ENCODE data around the gene F8. TPM values are rescaled to one million over a fixed set of nuclear protein-coding genes. Genes with fewer than 3 reads are reported as not detected.
"Not testable (repeated sequence)": the region's sequence is repeated elsewhere in the genome, so short reads cannot be mapped to it uniquely, and the experiment has no call there.

Gene F8
- total RNA-seq, 1 donor from 2014 or later = 28.2 TPM

DNA sequence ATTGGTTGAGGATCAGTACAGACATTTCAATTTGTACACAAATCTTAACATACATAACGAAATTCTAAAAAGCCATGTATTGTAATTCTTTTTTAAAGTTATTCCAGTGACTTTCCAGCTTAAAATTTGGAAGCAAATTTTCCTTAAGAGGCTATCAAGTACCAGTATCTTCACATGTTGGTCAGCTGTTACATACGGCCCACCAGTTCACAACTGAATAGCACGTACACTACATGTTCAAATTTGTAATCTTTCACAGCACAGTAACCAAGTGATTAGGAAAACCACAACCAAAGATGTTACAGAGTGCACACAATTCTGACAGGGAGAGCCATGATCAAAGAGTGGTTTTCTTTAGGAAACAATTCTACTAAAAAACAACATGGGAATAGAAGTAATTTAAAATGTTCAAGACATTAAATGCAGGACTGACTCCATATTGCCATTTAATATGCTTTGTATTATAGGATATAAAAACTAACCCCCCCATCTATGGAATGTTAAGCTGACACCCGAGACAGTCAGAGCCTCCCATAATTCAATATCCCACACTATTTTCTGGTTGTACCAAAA, 206.1 kb downstream of the F8 start:
- DNase-seq (ENCODE audit: low spot score) = not testable (repeated sequence)

DNA sequence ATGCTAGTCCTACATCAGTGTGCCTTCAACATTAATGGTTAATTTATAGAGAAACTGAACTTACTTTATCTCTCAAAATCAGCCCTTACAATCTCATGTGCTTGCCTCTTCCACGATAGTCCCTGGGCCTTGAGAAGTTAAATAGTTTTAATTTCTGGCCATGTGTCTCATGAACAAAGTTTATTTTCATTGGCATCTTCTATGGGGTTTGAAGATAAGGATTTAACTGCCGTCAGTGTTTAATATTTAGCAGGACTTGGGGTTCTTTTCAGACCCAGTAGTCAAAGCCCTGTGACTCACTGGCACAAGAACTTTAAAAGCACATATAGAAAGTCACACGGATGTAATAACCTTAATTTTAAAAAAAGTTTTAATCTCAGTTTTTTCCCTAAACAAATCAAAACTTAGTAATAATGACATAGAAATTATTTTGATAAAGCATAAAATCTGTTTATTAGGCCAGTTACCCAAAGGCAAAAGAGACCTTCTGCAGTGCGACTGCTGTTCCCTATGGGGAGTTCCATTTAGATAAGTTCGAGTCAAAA, 207.2 kb downstream of the F8 start:
- no peak for DNase-seq (ENCODE audit: low spot score)

DNA sequence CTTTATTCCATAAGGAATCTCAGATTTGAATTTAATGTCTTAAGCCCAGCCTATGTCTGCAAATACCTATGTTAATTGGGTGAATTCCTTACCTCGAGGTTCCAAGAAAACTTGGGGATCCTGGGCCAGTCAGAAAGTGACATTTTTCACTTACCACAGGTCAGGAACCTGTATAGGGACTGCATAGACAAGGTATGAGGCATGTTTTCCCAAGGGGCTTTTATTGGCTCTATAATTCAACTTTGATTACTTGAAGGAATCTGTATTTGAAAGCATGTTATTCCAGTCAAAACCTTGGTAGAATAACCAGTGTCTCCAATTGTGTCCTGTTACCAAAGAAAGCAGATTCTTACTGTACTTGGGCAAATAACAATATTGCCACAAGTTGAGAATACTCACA, 208.7 kb downstream of the F8 start:
- no peak for DNase-seq (ENCODE audit: low spot score)

DNA sequence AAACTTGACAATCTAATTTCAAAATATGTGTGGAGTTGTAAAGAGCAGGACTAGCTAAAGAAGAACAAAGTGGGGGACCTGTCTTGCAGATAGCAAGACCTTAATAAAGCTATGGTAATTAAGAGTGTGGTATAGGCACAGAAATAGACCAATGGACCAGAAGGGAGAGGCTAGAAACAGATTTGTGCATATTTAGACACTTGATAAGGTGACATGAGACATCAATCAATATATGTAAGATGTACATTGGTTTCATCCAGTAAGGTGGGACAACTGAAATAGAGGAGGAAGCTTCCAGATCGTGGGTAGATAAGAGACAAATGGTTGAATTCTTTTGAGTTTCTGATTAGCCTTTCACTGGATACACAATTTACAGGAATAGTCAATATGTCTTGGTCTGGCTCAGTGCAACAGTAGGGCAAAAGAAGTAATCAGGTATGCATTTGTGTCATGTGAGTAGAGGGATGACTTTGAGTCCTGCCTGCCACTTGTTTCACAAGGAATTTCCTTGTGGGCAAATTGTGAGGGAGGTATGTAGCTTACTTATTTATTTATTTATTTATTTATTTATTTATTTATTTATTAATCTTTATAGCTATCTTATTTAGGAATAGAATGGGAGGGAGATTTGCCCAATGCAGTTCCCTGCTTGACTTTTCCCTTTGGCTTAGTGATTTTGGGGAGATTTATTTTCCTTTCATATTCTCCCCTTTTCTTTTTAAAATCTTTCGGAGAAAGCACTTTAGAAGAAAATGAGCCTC, 210.0 kb downstream of the F8 start:
- no peak for DNase-seq (ENCODE audit: low spot score)

DNA sequence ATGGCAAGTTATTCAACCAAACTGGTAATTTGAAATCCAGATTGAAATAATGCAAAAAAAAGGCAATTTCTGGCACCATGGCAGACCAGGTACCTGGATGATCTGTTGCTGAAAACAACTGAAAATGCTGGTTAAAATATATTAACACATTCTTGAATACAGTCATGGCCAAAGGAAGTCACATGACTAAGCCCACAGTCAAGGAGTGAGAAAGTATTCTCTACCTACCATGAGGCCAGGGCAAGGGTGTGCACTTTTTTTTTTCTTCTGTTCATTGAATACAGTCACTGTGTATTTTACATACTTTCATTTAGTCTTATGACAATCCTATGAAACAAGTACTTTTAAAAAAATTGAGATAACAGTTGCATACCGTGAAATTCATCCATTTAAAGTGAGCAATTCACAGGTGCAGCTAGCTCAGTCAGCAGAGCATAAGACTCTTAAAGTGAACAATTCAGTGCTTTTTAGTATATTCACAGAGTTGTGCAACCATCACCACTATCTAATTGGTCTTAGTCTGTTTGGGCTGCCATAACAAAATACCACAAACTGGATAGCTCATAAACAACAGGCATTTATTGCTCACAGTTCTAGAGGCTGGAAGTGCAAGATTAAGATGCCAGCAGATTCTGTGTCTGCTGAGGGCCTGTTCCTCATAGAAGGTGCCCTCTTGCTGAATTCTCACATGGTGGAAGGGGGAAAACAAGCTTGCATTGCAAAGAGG, 212.4 kb downstream of the F8 start:
- DNase-seq (ENCODE audit: low spot score) = no peak

DNA sequence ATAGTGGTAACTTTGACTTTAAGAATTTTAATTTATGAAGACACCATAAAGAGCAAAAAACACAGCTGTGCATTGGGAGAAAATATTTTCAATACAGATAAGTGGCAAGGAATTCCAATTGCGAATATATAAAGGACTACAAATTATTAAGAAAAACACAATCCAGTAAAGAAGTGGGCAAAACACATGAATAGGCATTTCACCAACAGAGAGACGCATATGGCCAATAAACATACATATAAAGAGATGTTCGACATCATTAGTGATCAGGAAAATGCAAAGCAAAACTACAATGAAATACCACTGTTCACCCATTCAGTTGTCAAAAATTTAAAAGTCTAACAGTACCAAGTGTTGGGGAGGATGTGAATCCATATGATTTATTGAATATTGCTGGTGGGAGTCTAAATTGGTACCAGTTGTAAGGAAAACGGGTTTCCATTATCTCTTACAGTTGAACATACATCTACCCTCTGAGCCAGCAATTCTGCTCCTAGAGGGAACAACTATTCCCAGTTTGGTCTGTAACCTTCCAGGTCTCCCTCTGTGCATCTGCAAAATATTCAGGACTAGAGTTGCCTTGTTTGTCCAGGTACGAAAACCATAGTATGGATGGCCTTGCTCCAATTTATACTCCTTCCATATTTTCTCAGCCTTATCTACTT, 215.6 kb downstream of the F8 start:
- DNase-seq (ENCODE audit: low spot score) = no peak

DNA sequence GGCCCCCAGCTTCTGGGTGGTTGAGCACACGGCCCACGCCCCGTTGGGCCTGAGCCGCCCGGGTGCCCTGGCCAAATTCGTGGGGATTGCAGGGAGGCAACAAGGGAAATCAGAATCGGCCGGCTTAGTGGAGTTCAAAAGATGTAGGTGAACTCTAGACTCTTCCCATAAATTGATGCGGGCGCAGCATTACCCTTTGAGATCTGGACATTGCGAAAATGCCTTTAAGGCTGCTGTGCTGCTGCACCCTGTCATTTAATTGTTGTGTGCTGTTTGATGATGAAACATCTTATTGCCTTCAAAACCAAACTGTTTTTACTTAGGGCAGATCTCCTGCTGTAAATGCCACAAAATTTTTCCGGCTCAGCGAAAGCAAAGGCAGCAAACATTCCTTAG, 216.8 kb downstream of the F8 start:
- DNase-seq (ENCODE audit: low spot score) = no peak

DNA sequence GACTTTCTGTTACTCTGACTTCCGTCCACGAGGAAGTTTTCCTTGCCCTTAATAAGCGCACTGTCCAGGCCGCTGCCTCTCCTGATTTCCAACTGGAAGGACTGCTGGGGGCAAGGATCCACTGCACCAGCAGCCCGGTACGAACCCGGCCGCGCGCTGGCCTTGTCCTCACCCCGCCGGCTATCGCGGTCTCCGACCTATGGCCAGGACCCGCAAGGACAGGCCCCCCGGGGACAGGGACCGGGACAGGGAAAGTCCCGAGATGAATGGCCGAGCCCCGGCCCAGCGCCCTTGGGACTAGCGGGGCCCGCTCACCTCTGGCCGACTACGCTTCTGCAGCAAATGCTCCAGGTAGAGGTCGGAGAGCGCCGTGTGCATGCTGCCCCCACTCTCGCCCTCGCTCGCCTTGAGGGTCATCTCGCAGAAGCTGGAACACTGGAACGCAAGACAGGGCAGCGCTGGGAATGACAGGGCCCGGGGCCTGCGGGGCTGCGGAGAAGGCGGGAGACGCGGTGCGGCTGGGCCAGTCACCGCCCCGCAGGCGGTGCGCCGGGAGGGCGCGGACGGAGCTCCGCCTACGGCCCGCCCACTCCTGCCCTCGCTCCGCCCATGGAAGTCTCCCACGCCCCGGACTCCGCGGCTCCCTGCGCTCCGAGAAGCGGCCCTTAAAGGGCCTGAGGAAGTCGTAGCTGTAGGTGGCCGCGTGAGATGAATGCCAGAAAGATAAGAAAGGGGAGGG, 217.4 kb downstream of the F8 start, which contains the start of gene MPP1:
TSS of gene MPP1 (minus strand) at position 529 of the 739 bp plus-strand sequence. CDS start at position 417, 112 bp downstream.
- DNase-seq (ENCODE audit: low spot score) = peak; percentile 70

DNA sequence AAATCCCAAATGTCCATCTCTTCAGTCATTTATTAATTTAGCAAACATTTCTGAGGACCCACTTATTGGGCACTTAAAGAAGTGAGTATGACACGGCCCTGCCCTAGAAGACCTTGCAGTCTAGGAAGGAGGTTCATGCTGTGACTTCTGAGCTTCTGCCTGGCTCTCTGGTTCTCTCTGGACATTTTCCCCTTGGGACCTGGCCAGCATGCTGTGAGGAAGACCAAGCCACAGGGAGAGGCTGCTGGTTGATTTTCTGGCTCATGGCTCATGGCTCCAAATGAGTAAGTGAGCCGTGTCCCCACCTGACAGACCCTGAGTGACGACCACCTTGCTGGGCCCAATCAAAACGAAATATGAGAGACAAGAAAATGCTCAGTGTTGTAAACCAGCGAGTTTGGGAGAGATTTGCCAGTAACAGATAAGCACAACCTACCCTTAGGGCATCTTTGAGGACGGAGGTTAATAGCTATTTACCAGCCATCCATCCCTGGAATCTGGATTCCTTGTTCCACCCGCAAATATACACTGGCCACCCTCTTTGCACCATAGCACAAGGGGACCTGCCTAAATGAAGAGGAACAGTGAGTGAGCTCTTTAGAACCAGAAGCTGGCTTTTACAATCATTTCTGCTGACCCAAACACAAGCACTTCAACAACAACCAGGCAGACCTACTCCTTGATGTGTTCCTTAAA, 218.1 kb downstream of the F8 start:
- DNase-seq (ENCODE audit: low spot score) = no peak

DNA sequence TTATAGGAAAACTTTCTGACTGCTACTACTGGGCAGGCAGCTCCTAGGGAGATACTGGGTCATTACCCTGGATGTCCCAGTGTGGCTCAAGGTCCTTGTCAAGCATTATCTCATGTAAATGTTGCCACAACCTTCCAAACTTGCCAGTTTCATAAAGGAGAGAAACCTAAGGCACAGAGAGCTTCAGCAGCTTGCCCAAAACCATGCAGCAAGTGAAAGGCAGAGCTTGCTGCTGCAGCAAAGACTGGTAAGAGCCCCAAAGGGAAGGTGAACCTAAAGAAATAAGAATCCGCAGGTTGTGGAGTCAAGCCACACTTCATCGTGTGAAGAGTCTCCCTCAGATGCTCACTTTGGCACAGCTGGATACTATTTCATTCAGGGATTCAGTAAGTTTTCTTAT, 219.6 kb downstream of the F8 start:
- DNase-seq (ENCODE audit: low spot score) = no peak

DNA sequence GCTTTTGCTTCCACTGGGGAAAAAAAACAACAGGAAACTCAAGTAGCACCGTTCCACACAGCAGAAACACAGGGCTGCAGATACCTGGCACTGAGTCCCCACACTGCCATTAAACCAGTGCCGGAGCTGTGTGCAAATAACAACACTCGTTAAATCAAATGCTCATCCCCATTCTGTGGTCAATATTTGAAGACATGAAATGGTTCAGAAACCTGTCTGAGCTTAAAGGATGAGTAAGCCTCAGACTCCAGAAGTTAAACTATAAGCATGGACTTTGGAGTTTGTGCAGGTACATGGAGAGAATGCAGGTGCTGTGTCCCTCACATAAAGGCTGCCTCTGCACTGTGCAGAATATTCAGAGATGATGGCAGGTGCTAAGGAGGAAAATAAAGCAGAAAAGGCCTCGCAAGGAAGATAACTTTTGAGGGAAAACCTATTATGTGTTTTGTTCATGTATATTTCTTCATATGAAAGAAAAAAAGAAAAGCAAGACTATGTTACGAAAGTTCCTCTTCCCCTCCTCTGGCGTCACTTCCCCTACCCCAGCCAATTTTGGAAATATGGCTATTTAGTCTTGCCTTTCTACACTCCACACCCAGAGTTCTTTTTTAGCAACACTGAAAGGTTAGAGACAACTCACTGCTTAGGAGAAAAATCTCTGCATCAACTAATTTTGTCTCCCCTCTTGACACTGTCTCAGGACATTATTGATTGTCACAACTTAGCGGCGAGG, 221.9 kb downstream of the F8 start:
- DNase-seq (ENCODE audit: low spot score) = no peak

DNA sequence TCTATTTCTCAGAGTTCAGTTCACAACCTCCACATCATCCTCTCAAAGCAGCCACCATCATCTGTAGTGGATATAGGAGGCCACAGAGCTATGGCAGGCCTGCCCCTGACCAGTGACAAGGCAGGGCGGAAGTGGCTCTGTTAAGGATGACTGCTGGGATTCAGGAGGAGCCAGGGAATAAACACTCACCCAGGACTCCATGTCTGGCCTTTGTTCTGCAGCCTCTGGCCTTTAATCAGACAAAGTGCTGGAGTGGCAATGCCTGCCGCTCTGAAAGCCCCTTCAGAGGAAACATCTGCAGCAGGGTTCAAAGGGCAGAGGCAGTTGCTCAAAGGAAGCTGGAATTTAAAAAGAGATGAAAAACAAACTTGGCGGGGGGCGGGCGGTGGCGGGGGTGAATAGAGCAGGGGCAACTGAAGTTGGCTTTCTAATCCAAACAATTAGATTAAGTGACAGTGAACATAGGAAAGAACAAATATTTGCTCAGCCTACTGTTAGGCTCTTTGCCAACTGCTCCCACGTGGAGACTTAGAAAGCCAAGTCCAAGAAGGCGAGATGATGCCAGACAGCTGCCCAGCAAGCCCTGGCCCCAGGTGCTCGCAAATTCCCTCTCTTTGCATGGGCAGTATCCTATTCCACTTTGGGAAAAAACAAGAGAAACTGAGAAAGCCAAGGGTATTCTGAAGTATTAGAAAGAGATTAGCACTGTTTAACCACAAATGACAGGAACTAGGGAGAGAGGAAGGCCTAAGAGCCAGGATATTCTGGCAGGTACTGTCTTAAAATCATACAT, 222.8 kb downstream of the F8 start:
- no peak for DNase-seq (ENCODE audit: low spot score)

DNA sequence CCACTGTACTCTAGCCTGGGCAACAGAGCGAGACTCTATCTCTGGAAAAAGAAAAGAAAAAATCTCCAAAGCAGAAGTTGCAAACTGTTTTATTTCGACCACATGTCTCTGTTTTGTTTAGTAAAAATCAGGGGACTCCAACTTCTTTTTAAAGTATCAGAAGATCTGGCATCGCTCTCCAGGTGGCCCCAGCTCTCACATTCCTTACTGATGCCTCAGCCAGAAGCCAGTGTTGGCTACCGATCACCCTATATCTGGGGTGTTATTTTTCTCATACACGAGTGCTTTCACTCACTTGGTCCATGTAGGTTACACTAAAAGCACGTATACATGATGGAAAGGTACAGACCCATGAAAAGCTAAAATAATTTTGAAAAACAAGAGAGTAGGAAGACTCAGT, 225.5 kb downstream of the F8 start:
- DNase-seq (ENCODE audit: low spot score) = no peak

DNA sequence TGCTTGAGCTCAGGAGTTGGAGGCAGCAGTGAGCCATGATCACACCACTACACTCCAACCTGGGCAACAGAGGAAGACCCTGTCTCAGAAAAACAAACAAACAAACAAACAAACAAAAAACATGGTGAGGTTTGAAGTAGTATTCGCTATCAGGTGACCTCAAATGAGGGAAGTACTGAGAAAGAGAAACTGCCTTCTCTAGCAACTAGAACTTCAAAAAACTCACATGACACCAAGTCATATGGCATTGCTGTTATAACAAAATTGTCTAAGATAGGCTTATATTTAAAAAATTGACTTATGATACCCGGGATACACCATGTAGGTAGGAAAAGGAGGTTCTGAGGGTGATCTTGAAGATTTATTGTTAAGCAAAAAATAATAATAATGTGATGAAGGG, 227.5 kb downstream of the F8 start:
- no peak for DNase-seq (ENCODE audit: low spot score)

DNA sequence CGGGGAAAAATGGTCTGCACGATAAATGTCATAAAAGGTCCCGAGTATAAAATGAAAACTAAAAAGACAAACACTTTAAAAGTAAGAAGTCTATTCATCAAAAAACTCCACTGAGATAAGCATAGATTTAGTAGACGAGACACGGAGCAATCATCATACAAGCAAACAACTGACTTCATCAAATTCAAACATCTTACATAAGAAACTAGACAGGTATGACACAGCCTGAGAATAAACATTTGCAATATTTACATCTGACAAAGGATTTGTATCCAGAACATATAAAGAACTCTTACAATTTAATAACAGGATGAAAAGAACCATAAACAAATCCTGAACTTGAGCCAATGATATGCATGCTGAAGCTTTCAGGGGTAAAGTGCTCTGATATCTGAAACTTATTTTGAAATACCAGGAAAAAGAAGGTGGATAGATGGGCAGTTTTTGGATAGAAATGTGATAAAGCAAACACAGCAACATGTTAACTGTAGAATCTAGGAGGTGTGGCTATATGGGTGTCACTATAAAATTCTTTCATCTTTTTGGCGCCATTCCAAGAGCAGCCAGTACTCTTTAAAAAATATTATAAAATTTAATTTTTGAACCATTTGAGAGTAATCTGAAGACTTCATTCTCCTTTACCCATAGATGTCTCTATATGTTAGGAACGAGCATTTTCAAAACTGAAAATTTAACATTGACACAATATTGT, 229.3 kb downstream of the F8 start:
- DNase-seq (ENCODE audit: low spot score) = no peak

DNA sequence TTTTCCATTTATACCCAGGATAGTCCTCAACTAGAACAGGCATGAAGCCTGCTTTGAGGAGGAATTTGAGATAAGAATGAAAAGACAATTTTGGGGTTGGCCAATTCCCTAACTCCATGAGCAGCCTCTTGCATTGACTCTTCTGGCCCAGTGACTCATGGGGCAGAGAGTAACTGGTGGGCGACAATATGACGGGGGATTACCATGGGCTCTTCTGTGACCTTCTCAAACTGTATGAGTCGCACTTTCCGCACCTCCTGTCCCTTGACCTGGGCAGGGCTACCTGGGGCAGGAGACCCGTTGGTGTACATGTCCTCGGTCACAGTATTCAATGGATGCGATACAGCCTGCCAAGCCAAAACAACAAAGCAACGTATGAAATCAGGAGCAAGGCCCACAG, 230.6 kb downstream of the F8 start:
- no peak for DNase-seq (ENCODE audit: low spot score)

DNA sequence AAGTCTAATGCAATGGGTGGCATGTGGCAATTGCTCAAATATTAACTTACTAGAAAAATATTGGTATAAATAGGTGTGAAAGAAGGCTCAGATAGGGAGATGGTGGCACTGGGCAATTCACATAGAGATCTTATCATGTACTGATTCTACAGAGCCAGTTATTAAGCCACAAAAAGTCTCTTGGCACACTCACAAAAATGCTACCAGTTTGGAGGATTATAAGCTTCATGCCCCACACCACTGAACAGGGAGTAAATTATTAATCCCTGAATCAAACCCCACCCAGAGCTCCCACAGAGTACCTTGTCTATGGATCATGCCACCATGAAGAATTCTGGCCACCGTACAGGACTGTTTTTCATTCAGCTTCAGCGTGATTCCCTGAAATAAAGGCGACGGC, 231.1 kb downstream of the F8 start:
- no peak for DNase-seq (ENCODE audit: low spot score)
